GM13976 (cell line): ENCODE data around the gene SLC22A23.
A peak's percentile ranks its signal among the peaks of the same experiment; 100 is the strongest.

ENCODE experiments used
- DNase-seq: peaks from one replicate; pipeline ENCODE4 v3.0.0; 2012; ENCODE audit warnings: low spot score
- CTCF ChIP-seq: IDR thresholded peaks from 2 replicates; pipeline ENCODE4 v1.5.1; 2012; ENCODE audit warnings: borderline replicate concordance, mild to moderate bottlenecking; ENCODE audit not compliant: insufficient read depth; ENCODE audit errors: extremely low read depth, missing control alignments, control extremely low read depth
- in situ Hi-C: fragments of 300-500 bp; cut with MboI; formaldehyde crosslinking; loops from one replicate; pipeline ENCODE4 v1.12.0; 2022; ENCODE audit warnings: low sequenced_read_pairs, mixed read lengths, inconsistent platforms; ENCODE audit not compliant: unreplicated experiment

The SLC22A23 gene

DNA sequence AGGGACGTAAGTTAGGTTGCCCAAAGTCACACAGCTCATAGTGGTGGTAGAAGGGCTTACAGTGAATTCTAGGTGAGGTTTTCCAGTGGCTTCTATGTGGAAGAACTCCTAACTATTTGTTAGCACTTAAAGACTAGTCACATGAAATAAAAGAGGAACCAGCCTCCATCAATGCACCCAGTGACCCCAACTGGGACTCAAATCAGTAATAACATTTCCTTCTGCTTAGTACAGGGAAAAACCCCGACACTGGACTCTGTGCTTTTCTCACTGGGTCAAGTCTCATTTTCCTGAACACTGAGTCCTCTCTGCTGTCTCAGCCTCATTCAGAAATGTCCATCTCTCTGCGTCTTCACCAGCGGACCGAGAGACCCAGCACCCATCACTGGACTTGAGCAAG lies 89.2 kb downstream of the SLC22A23 start:
- no peak for TF ChIP-seq CTCF
- peak; percentile 52 for DNase-seq
- in situ Hi-C loops: no loop called here

DNA sequence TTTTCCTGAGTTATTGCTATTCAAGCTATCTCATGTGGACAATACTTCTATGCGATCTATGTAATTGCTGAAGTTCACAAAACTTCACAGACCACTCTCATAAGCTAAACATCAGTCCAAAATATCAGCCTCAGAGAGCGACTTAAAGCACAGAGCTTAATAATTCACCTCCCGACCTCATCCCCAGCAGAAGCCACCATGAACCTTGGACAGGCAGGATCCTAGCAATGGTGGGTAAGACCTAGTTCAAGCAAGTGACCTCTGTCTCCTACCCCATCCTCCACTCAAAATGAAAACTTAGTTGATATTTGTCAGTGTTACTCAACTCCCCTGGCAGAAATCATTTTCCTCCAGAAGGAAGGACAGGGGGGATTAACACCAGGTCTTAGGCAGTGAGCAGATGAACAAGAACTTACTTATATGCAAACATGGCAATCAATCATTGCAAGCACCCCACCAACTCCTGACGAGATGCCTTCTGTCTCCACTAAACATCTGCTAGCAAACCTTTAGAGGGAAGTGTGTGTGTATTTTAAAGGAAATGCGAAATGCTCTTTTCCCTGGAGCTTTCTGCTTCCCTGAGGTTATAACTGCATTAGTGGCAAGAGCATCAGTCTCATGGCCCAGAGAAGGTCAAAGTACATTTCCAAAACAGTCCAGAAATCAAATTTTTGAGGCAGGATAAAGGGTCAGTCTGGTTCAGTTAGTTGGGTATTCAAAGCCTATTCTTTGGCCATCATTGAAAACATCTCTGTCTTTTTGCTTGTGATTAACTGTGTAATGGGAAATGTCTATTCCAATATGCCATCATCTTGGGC lies 90.0 kb downstream of the SLC22A23 start:
- in situ Hi-C loops: no loop called here
- TF ChIP-seq CTCF: no peak

DNA sequence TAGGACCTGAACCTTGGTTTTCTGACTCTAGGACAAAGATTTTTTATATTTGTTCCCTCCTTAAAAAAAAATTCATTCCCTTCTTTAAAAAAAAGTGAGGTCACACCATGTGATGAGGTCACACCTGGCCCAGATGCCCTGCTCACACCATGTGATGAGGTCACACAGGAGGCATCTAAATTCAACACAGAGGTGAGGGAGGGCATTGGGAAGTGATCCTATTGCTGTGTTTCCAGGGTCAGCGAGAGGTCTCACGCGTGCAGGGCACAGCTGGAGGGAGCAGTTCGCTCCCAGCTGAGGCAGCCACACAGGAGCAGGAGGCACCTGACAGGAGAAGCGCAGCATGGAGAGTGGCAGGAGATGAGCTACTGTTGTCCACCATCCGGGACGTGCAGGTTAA lies 92.5 kb downstream of the SLC22A23 start:
- TF ChIP-seq CTCF: no peak
- in situ Hi-C loops: no loop called here
- DNase-seq: no peak

More for the DNA sequence above, 90.0 kb downstream of the SLC22A23 start:
- DNase-seq: no peak

- no peak for DNase-seq
- TF ChIP-seq CTCF: no peak
- in situ Hi-C loops: no loop called here
These were observed 93.4 kb downstream of the SLC22A23 start for GRCh38 chr6:3363296-3364025.

GRCh38 chr6:3361312-3362037 lies 95.4 kb downstream of the SLC22A23 start:
- no peak for TF ChIP-seq CTCF
- DNase-seq: no peak
- in situ Hi-C loops: no loop called here

GRCh38 chr6:3360727-3361045 lies 96.2 kb downstream of the SLC22A23 start:
- no peak for TF ChIP-seq CTCF
- DNase-seq: no peak
- in situ Hi-C loops: no loop called here
